Heart left ventricle (tissue), 13 donors: ENCODE data around the gene ABCB7.

Experiments
- CTCF ChIP-seq, 12 donors: fragments of 200-600 bp; sonication (generic) in 4 of 12; IDR thresholded peaks; one replicate each; pipeline versions ENCODE4 v1.5.0 to v1.8.0; 2018 to 2022; ENCODE audit warnings: antibody characterized with exemption in 12 of 12, mild to moderate bottlenecking in 5 of 12
- POLR2A ChIP-seq, 2 donors: fragments of 450-650 bp; IDR thresholded peaks; one replicate each; pipeline ENCODE4 v1.6.1; 2017; ENCODE audit warnings: antibody characterized with exemption in 2 of 2, mild to moderate bottlenecking in 2 of 2, moderate library complexity in 2 of 2
- donor health status: ischemic (EF 13 %, LVEDD 7.1; RV severe dilation, severe dysfunction).
- donor health status: DM: no; HTN: yes; CAD: no.
- donor health status: DM: no; HTN: no; CAD: no.
- donor health status: ischemic (EF 25% LVEDD 6.9; RV normal size, moderate dysfunction).
- donor health status: ischemic (EF 25% LVEDD 5.7; RV mildly dilated, moderate dysfunction).
- donor health status: ischemic (EF 35%, LVEDD 5.7; RV mildly dilated, moderate dysfunction).
- donor health status: nonischemic (EF 11% LVEDD 7.7; RV severe dilation, severe dysfunction).
- donor health status: DM: yes; HTN: yes; CAD: no.
- donor health status: PGD.
- donor health status: ischemic (EF 29% LVEDD 5.4; RV normal size, mild dysfunction).
- donor health status: nonischemic (EF 23%, LVEDD 6.1; RV moderate dilation, normal function).

- no peak for TF ChIP-seq CTCF (IDR thresholded peaks at IDR 0.05)
- no peak for TF ChIP-seq POLR2A (IDR thresholded peaks at IDR 0.05)
These were observed 71.3 kb downstream of the ABCB7 start for GRCh38 chrX:75084757-75085156.
